Brain pericyte (primary cell): Measurements from ENCODE around the gene CDH20.

Source experiments
- DNase-seq: peaks from one replicate; pipeline ENCODE4 v3.0.0-alpha.2; 2012; ENCODE audit warnings: low read depth, low spot score

CDH20 gene

GRCh38 chr18:61426492-61427053 is 93.3 kb downstream of the CDH20 start:
- no peak for DNase-seq

GRCh38 chr18:61428266-61428665 is 95.0 kb downstream of the CDH20 start:
- DNase-seq, result no peak

- DNase-seq, result no peak
These were observed 99.4 kb downstream of the CDH20 start for GRCh38 chr18:61432590-61432989.

- DNase-seq, result no peak
These were observed 101.9 kb downstream of the CDH20 start for GRCh38 chr18:61435064-61435652.

GRCh38 chr18:61443081-61443725 is 110.0 kb downstream of the CDH20 start:
- DNase-seq, result peak; percentile 2

GRCh38 chr18:61448316-61448715 is 115.1 kb downstream of the CDH20 start:
- no peak for DNase-seq

- no peak for DNase-seq
These were observed 126.8 kb downstream of the CDH20 start for GRCh38 chr18:61459896-61460648.

- no peak for DNase-seq
These were observed 131.4 kb downstream of the CDH20 start for GRCh38 chr18:61464551-61465142.

- no peak for DNase-seq
These were observed 133.5 kb downstream of the CDH20 start for GRCh38 chr18:61466736-61467135.

GRCh38 chr18:61470031-61470674 is 136.9 kb downstream of the CDH20 start:
- no peak for DNase-seq

GRCh38 chr18:61471541-61471940 is 138.3 kb downstream of the CDH20 start:
- DNase-seq, result no peak

- DNase-seq, result no peak
These were observed 138.7 kb downstream of the CDH20 start for GRCh38 chr18:61471942-61472341.

GRCh38 chr18:61474341-61474740 is 141.1 kb downstream of the CDH20 start:
- DNase-seq, result no peak

GRCh38 chr18:61474918-61475317 is 141.7 kb downstream of the CDH20 start:
- no peak for DNase-seq

GRCh38 chr18:61475931-61476330 is 142.7 kb downstream of the CDH20 start:
- DNase-seq, result no peak

GRCh38 chr18:61489334-61489733 is 156.1 kb downstream of the CDH20 start:
- no peak for DNase-seq

GRCh38 chr18:61496374-61496773 is 163.1 kb downstream of the CDH20 start:
- no peak for DNase-seq

GRCh38 chr18:61497422-61497821 is 164.2 kb downstream of the CDH20 start:
- no peak for DNase-seq

GRCh38 chr18:61502472-61502871 is 169.2 kb downstream of the CDH20 start:
- DNase-seq, result peak; percentile 25

GRCh38 chr18:61503688-61504087 is 170.5 kb downstream of the CDH20 start:
- no peak for DNase-seq

GRCh38 chr18:61528961-61529360 is 195.7 kb downstream of the CDH20 start:
- DNase-seq, result no peak

GRCh38 chr18:61530681-61531080 is 197.5 kb downstream of the CDH20 start:
- DNase-seq, result no peak
